Fibroblast of the aortic adventitia (primary cell): ENCODE measurements around the gene PNPLA6. TPM values are rescaled to one million over a fixed set of nuclear protein-coding genes. Genes with fewer than 3 reads are reported as not detected.

Source experiments
- DNase-seq: peaks from one replicate; pipeline ENCODE4 v3.0.0-alpha.2; 2010; ENCODE audit warnings: low read depth
- H3K4me3 ChIP-seq: 2 replicates; pipeline ENCODE4 v1.5.1; 2011; ENCODE audit warnings: low read depth, mild to moderate bottlenecking, control low read depth, low read length, moderate library complexity
- total RNA-seq: library from RNA; depleted of rRNA; stranded (reverse); fragments of >200 nt; gene quantifications from 2 replicates; pipeline ENCODE4 v1.2.3, GENCODE V29; 2012; ENCODE audit warnings: low replicate concordance
- TF ChIP-seq, protein P1 (sequence below): IDR thresholded peaks from 2 replicates; pipeline ENCODE4 v1.5.1; 2011; ENCODE audit warnings: mild to moderate bottlenecking, low read length, control low read depth, inconsistent platforms; ENCODE audit not compliant: insufficient read depth

Gene PNPLA6
- total RNA-seq, 1 donor = 67.8 TPM

DNA sequence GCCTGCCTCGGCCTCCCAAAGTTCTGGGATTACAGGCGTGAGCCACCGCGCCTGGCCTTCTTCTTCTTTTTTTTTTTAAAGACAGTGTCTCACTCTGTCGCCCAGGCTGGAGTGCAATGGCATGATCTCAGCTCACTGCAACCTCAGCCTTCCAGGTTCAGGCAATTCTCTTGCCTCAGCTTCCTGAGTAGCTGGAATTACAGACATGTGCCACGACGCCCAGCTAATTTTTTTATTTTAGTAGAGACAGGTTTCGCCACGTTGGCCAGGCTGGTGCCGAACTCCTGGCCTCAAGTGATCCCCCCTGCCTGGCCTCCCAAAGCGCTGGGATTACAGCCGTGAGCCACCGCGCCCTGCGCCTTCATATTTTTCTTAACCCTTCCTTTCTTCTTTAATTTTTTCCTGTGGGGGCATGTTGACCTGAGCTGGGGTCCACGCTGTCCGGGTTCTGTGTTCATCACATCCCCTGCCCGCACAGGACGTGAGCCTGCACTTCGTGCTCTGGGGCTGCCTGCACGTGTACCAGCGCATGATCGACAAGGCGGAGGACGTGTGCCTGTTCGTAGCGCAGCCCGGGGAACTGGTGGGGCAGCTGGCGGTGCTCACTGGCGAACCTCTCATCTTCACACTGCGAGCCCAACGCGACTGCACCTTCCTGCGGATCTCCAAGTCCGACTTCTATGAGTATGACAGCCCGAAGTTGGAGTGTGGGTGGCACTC is 14.1 kb downstream of the PNPLA6 start:
- TF ChIP-seq, protein P1, sequence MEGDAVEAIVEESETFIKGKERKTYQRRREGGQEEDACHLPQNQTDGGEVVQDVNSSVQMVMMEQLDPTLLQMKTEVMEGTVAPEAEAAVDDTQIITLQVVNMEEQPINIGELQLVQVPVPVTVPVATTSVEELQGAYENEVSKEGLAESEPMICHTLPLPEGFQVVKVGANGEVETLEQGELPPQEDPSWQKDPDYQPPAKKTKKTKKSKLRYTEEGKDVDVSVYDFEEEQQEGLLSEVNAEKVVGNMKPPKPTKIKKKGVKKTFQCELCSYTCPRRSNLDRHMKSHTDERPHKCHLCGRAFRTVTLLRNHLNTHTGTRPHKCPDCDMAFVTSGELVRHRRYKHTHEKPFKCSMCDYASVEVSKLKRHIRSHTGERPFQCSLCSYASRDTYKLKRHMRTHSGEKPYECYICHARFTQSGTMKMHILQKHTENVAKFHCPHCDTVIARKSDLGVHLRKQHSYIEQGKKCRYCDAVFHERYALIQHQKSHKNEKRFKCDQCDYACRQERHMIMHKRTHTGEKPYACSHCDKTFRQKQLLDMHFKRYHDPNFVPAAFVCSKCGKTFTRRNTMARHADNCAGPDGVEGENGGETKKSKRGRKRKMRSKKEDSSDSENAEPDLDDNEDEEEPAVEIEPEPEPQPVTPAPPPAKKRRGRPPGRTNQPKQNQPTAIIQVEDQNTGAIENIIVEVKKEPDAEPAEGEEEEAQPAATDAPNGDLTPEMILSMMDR = no peak
- no peak for DNase-seq
- H3K4me3 ChIP-seq = no peak overlapping the region

DNA sequence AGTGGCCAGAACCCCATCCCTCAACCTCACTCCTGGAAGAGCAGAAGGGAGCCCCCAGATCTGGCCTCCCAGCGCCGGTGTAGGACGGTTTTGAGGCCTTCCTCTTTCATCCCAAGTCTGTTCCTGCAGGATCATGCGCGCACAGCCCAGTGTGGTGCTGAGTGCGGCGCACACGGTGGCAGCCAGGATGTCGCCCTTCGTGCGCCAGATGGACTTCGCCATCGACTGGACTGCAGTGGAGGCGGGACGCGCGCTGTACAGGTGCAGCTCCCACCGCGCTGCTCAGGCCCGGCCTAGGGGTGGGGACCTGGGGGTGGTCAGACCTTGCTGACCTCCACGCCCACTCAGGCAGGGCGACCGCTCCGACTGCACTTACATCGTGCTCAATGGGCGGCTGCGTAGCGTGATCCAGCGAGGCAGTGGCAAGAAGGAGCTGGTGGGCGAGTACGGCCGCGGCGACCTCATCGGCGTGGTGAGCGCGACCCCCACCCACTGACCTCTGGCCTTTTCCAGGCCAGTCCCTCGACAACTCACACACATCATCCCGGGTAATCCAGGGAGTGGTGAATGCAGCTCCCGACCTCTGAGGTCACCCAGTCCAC is 14.8 kb downstream of the PNPLA6 start:
- TF ChIP-seq, protein P1 = no peak
- H3K4me3 ChIP-seq = no peak overlapping the region
- no peak for DNase-seq

DNA sequence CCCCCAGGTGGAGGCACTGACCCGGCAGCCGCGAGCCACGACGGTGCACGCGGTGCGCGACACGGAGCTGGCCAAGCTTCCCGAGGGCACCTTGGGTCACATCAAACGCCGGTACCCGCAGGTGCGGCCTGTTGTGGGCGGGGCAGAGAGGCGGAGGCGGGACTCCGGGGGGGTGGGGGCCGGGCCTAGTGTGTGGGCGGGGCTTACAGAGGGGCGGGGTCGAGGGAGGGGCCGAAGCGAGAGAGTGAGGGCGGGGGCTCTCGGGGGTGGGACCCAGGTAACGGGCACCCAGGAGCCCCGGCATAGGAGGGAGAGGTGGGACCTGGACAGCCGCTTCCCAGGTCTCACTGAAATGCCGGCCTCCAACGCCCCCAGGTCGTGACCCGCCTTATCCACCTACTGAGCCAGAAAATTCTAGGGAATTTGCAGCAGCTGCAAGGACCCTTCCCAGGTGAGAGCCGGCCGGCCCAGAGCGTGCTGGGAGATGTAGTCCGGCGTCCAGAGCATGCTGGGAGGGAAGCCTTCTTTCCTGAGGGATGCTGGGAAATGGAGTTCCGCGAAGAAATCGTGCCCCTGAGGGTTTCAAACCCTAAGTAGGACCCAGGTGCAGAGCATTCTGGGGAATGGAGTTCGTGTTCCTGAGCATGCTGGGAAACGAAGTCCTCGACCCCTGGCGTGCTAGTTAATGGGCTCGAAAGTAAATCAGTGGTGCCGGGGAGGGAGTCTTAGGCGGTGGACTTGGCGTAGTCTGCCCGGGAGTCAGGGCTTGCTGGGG is 15.7 kb downstream of the PNPLA6 start:
- TF ChIP-seq, protein P1 = no peak
- no peak for DNase-seq
- no peak overlapping the region for H3K4me3 ChIP-seq

DNA sequence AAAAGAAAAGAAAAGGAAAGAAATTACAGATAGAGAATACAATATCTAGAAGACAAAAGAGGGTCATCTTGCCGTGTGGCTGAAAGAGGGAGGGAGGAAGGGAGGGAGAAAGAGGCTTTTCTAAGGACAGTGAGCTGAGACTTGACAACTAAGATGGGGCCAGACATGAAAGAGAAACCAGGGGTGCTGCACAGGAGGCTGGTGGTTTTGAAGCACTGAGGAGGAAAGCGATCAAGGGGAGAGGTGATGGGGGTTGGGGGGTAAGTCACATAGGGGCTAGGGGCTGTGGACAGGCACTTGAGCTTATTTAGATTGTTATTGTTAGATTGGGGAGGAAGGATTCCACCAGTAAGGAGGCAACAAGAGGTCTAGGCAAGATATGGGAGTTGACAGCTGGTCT is 17.3 kb downstream of the PNPLA6 start:
- DNase-seq = no peak
- H3K4me3 ChIP-seq = no peak overlapping the region
- TF ChIP-seq, protein P1 = no peak

DNA sequence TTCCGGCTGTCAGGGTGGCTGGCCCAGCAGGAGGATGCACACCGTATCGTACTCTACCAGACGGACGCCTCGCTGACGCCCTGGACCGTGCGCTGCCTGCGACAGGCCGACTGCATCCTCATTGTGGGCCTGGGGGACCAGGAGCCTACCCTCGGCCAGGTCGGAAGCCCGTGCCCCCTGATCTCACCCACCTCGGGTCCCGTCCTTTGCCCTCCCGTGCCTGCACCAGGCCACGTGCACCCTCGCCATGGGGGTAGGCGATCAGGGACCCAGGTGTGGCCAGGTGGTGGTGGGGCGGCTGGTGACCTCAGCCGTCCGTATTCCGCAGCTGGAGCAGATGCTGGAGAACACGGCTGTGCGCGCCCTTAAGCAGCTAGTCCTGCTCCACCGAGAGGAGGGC is 19.0 kb downstream of the PNPLA6 start:
- H3K4me3 ChIP-seq = no peak overlapping the region
- DNase-seq = no peak
- TF ChIP-seq, protein P1 = no peak

DNA sequence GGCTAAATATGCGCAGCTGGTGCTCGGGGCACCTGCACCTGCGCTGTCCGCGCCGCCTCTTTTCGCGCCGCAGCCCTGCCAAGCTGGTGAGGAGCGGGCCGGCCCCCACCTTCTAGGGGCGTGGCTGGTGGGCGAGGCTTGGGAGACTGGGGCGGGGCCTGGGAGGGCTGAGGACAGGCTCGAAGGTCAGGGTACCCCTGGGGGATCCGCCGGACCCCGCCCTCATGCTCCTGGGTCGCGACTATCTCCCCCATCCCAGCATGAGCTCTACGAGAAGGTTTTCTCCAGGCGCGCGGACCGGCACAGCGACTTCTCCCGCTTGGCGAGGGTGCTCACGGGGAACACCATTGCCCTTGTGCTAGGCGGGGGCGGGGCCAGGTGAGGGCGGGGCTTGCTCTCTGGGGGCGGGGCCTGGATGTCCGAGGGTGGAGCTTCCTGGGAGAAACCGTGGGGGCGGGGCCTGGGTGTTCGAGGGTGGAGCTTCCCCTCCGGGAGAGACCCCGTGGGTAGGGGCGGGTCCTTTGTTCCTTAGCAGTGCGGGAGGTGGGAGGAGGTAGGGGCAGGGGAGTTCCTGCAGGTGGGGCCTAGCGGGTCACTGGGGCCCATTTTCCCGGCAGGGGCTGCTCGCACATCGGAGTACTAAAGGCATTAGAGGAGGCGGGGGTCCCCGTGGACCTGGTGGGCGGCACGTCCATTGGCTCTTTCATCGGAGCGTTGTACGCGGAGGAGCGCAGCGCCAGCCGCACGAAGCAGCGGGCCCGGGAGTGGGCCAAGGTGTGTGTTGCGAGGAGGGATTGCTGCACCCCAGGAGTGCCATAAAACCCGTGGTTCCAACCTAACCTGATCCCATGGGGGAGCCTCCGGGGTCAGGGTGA is 19.7 kb downstream of the PNPLA6 start:
- TF ChIP-seq, protein P1 = no peak
- H3K4me3 ChIP-seq = no peak overlapping the region
- DNase-seq = no peak
